ENCODE measurements around the gene DIDO1.

Gene DIDO1

DNA sequence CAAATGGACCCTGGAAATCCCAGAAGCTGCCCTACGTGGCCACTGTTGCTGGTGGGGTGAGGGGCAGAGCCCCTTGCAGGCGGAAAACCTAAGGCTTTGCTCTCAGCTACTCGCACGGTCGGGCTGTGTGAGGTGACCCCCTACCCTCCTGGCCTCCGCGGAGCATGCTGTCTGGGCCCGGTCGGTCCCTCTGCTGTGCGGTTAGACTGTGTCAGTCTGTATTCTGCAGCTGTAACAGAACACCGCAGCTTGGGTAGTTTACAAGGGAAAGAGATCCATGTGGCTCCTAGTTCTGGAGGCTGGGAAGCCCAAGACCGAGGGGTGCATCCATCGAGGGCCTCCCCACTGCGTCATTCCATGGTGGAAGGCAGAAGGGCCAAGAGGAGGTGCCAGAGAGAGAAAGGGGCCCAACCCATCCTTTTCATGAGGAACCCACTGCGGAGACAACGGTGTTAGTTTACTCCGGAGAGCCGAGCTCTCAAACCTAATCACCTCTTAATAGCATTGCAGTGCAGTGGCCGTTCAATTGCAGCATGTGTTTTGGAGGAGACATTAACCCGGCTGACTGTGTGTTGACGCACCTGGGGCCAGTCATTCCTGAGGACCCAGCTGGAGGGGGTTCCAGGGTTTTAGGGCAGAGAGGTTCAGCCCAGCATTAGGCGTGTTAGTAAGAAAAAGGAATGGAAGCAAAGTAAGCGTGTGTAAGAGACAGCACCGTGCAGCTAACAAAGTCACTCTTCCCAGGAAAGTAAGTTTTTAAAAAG, 91.2 kb downstream of the DIDO1 start:
- no peak for DNase-seq (ENCODE audit: low read depth)

DNA sequence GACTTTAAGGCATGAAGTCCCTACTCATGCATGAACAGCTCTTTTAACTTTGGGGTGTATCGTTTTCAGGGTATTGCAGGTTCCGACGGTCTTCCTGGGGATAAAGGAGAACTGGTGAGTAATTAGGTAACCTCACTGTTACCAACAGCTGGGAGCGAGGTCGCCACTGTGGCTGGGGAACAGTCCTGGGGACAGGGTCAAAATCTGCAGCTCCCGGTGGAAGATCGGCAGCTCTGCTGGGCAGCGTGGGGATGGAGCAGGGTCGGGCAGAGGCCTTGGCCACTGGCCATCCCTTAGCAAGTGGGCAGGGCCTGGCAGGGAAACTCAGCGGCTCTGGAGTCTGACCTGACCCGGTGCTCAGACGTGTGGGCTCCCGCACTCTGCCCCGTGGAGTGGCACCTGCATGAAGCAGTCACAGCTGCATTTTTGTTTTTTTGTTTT, 93.3 kb downstream of the DIDO1 start:
- DNase-seq (ENCODE audit: low read depth): no peak

DNA sequence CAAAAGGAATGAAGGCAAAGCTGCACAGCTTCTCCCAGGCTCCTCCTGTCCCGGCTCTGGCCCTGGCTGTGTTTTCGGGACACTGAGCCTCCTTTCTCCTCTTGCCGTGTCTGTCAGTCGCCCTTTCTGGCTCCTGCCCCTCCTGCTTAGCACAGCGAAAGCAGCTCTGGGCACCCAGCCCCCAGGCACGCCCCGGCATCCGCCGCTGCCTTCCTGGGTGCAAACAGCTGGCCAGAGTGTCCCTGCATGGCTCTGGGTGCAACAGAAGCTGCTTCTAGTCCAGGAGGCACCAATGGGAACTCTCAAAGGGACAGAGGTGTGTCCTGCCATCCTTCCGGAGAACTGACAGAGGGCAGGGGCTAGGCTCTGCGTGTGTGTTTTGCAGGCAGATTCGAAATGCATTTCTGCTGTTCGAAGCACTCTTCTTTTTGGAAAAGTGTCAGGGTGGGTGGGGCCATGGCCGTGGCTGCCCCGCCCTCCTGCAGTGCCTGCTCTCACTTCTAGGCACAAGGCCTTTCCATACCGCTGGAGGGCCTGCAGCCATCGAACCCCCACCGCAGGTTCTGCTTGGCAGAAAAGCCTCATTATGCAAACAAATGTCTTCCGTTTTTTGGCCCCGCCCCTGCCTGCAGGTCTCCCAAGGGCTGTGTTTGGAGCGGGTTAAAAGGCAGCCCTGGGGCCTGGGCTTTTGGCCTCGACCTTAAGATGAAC, 93.9 kb downstream of the DIDO1 start:
- no peak for DNase-seq (ENCODE audit: low read depth)

DNA sequence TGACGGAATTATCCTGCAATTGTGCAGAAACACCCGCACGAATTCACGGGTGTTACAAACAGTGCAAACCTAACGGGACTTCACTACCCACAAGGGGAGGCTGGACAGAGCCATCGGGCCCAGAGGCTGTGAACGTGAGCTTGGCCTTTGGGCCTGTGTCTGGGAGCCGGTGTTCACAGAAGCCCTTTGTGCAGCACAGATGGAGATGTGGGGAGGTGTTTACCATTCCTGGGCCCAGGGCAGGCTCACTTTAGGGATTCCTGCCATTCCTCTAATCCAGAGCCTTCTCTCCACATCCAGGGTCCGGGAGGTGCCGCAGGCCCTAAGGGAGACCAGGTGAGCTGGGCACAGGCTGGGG, 94.5 kb downstream of the DIDO1 start:
- DNase-seq (ENCODE audit: low read depth): no peak

DNA sequence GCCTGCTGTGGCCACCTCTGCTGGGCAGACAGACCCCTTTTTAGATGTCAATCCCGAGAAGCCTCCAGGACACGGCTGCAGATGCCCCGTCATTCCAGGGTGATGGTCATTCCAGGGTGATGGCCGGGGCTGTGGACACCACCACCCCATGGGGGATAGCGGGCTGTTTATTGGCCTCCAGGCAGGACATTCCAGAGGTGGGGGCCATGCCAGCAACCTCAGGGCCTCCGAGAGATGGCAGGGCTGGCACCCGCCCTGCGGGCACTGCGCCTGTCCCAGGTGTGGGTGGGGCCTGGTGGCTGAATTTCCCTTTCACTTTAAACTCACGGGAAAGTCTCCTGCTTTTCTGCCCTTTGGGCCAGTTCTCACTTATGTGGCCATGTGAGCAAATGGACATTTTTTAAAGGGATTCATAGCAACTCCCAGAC, 94.9 kb downstream of the DIDO1 start:
- DNase-seq (ENCODE audit: low read depth): no peak

DNA sequence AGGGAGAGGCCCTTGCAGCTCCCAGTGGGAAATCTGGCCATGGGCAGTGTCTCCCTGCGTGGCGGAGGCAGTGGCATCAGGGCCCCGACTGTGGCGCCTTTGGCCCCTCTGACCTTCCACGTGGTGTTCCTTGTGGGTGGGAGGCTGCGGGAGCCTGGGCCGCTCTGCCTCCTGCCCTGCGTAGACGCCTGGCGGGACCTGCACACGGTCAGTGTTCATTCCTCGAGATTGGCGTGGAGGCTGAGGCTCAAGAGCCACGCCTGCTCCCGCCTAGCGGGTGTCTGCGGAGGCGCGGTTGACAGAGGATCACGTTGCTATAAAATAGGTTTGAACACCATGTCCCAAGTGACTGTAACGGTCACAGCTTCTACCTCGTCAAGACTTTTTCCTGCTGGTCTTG, 95.5 kb downstream of the DIDO1 start:
- no peak for DNase-seq (ENCODE audit: low read depth)

DNA sequence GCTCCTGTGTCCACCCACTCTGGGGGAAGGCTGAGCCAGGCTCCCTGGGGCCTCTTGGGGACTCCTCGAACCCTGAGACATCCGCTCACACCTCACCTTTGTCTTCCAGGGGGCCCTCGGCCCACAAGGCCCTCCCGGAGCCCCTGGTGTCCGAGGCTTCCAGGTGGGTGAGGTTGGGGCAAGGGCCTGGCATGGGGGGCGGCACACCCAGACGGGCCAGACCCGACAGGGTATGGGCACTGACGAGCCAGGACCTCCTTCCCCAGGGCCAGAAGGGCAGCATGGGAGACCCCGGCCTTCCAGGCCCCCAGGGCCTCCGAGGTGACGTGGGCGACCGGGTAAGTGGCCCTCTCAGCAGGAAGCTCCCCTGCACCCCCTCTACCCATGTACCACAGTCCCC, 96.1 kb downstream of the DIDO1 start:
- no peak for DNase-seq (ENCODE audit: low read depth)

DNA sequence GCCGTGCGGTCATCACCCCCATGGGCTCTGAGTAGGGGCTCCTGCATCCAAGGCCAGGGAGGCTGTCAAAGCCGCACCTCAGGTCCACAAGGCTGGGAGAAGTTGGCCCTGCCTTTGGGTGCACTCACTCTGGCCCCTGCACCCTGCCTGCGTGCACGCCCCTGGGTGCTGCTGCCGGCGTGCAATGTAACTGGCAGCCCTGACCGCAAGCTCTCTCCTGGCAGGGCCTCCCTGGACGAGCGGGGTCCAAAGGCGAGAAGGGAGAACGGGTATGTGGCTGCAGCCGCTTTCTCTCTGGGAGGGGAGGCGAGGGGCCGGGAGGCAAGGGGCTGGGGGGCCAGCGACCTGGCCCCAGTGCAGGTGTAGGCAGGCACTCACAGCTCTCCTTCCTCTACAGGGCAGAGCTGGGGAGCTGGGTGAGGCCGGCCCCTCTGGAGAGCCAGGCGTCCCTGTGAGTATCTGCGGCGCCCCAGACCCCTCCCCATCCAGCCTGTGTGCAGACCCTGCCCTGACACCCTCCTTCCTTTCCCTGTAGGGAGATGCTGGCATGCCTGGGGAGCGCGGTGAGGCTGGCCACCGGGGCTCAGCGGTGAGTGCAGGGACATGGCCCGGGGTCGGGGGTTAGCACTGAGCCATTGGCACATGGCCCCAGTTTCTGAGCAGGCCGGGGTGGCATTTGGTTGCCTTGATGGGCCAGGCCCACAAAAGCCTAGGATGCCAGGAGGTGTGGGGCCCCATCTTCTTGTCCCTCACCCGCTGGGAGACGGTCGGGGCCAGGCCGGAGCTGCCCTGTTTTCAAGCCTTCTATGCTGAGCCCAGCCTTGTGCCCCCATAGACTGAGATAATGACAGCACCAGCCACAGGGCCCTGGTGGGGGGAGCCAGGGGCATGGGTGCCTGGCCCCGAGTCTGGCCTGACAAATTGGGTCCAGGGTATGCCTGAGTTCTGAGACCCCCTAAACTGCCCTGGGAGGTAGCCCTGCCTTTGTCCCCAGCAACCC, 96.8 kb downstream of the DIDO1 start:
- DNase-seq (ENCODE audit: low read depth): no peak

DNA sequence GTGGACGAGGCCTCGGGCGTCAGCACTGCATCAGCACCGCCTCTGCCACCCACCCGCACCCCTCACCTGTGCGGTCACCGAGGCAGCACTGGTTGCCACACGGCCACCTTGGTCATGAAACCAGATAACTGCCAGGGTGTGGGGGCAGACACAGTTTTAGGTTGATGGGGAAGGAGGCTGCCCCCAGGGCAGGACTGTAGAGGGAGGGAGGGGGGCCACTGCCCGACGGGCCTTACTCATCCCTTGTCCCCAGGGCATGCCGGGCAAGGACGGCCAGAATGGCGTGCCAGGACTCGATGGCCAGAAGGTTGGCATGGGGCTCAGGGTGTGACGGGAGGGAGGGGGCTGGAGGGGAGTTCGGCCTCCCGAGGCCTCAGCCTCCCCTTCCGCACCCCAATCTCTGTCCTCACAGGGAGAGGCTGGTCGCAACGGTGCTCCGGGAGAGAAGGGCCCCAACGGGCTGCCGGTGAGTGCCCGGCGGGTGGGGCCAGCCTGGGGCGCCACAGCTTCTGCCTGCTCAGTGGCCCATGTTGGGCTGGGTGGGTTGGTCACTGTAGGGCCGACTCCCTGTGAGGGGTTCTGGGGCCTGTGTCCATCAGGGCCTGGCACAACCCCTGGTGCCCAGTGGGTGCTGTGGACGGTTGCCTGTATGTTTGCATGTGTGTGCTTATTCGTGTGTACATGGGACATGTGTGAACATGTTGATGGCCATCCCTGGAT, 97.6 kb downstream of the DIDO1 start:
- DNase-seq (ENCODE audit: low read depth): no peak

DNA sequence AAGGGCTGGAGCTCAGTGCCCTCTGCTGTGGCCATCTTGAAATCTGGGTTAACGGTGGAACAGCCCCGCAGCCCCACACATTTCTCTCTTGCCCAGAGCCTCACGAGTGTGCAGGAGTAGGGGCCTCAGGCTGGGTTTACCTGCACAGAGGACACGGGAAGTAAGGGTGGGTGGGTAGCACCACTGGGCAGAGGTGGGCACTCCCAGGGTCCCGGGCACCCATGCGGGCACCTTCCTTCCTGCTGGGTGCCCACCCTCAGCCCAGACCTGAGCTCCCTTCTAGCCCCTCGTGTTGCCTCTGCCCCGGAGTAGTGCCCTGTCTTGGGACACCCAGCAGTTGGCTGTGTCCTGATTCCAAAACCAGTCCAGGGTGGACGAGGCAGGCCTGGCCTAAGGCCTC, 98.3 kb downstream of the DIDO1 start:
- DNase-seq (ENCODE audit: low read depth): no peak
